NCI-H2227 treated with DMSO at 0.1 percent for 48 hours (cell line): ENCODE data around the gene AFAP1.

ENCODE experiments used
- DNase-seq: peaks from one replicate; lab custom pipeline; 2025; lab: John Stamatoyannopoulos, UW

AFAP1 gene

GRCh38 chr4:7714738-7715137 lies 224.9 kb downstream of the AFAP1 start:
- no peak for DNase-seq

- no peak for DNase-seq
These were observed 225.5 kb downstream of the AFAP1 start for GRCh38 chr4:7714176-7714575.

GRCh38 chr4:7713757-7714156 lies 225.9 kb downstream of the AFAP1 start:
- DNase-seq: no peak

GRCh38 chr4:7712021-7712671 lies 227.5 kb downstream of the AFAP1 start:
- DNase-seq: no peak

GRCh38 chr4:7711307-7711963 lies 228.2 kb downstream of the AFAP1 start:
- DNase-seq: no peak

GRCh38 chr4:7710576-7711306 lies 228.9 kb downstream of the AFAP1 start:
- no peak for DNase-seq

- no peak for DNase-seq
These were observed 229.5 kb downstream of the AFAP1 start for GRCh38 chr4:7710126-7710525.

GRCh38 chr4:7709431-7709830 lies 230.2 kb downstream of the AFAP1 start:
- DNase-seq: no peak

- no peak for DNase-seq
These were observed 230.7 kb downstream of the AFAP1 start for GRCh38 chr4:7708981-7709380.
